GM21723 (cell line): ENCODE data around the gene SLC12A9.
"Not testable (repeated sequence)": the region's sequence is repeated elsewhere in the genome, so short reads cannot be mapped to it uniquely, and the experiment has no call there.

ENCODE experiments used
- ATAC-seq: cut with Tn5 transposase; IDR thresholded peaks from one replicate; pipeline ENCODE4 v1.9.1; 2021; ENCODE audit warnings: mild to moderate bottlenecking, moderate library complexity; ENCODE audit not compliant: unreplicated experiment

The SLC12A9 gene

GRCh38 chr7:100894860-100895700 is 42.6 kb downstream of the SLC12A9 start:
- no peak for ATAC-seq

GRCh38 chr7:100895701-100895955 is 43.1 kb downstream of the SLC12A9 start, which contains the start of gene ACHE:
Gene ACHE (minus strand): TSS chr7:100895888. CDS start chr7:100894232, 1,656 bp downstream.
- no peak for ATAC-seq

GRCh38 chr7:100895956-100896731 is 43.6 kb downstream of the SLC12A9 start:
- ATAC-seq, result no peak

DNA sequence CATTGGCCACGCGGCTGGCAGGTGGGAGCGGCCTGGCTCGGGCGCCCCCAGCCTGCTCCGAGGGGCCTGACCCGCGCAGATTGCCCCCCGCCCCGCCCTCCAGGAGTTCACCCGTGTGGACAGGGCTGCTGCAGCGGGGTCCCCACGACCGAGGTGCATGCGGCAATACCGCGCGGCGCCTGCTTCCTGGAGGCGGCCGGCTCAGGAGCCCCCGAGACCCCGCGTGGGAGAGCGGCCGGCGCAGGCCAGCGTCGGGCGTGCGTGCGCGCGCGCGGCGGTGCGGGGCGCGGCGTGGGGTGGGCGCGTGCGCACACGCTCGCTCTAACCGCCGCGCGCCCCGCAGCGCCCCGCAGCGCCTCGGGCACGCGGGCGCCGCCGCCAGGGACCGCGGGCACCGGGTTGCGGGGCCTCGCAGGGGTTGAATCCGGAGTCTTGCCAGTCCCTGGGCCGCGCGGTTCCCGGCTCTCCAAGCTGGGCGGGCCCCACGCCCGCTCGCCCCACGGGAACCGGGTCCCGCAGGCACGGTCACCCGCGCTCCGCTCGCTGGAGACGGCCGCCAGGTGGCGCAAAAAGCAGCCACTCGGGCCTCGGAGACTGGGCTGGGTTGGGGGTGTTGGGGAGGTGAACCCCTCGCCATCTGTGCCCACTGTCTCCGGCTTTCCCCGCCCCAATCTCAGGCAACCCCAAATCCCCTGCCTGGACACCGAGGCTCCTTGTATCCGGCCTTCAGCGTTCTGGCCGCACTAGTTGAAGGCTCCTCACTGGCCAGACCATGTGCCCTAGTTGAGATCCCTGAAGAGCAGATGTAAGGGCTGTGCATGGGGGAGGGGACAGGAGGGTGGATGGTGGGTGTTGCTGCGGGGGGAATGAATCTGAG is 44.5 kb downstream of the SLC12A9 start:
- no peak for ATAC-seq

DNA sequence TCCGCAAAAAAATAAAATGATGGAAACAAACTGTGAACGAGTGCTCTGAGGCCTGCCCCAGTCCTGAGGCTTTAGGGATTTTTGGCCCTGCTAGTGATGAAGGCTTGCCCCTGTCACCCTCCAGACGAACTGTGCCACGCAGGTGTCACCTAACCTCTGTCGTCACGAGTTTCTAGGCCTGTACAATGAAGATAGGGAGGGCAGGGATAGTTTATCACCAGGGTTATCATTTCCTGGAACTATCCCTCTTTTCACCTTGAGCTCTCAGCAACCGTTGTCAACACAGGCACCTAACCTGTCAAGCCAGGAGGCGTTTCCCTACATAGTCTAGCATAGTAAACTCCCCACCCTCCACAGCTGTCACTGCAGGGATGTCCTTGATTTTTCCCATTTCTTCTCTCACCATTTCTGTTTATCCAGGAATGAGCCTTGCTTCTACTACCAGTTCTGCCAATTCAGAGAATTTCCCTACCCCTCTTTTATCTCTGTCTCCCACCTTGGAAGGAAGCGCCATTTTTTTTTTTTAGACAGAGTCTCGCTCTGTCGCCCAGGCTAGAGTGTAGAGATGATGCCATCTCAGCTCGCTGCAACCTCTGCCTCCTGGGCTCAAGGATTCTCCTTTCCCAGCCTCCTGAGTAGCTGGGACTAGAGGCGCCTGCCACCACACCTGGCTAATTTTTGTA is 45.4 kb downstream of the SLC12A9 start:
- no peak for ATAC-seq

DNA sequence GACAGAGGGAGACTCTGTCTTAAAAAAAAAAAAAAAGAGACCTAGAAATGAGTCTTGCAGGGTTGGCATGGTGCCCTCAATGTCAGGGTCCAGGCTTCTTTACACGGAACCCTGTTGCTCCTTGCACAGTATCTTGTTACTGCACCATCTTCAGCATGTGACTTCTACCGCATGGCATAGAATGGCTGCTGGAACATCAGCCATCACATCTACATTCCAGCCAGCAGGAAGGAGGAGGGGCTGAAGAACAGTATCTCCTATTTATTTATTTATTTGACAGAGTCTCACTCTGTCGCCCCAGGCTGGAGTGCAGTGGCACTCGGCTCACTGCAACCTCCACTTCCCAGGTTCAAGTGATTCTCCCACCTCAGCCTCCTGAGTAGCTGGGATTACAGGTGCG is 46.9 kb downstream of the SLC12A9 start:
- ATAC-seq, result no peak

DNA sequence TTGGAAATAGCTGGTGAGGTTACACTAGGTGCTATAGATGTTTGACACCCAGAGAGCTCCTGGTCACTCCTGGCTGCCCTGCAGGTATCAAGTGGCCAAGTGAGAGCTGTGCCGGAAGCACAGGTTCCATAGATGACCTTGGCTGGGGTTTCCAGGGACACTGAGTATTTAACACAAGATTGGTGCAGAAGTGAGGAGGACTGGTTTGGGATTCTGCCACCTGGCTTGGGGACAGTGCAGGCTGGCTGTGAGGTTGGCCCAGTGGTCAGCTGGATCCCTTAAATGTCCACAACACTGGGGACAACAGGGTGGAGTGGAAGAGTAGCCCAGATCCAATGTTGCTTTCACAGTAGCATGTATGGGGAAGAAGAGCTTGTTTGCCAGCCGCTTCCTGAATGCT is 48.5 kb downstream of the SLC12A9 start:
- ATAC-seq, result no peak

- no peak for ATAC-seq
Observed at GRCh38 chr7:100901921-100902332, 49.4 kb downstream of the SLC12A9 start.

DNA sequence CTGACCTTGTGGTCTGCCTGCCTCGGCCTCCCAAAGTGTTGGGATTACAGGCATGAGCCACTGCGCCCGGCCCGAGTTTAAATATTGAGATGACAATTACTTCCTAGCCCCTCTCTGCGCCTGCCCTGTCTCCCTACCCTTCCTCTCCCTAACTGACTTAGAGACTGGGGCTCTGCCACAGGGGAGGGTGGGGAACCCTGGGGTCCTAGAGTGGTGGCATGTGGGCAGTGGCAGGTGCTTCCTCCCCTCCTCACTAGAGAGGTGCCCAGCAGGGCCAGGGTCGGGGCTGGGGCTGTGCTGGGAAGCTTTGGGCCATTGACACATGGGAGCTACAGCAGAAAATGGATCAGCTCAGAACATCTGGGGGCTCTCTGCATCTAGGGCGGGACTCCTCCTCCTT is 50.1 kb downstream of the SLC12A9 start:
- ATAC-seq, result no peak

DNA sequence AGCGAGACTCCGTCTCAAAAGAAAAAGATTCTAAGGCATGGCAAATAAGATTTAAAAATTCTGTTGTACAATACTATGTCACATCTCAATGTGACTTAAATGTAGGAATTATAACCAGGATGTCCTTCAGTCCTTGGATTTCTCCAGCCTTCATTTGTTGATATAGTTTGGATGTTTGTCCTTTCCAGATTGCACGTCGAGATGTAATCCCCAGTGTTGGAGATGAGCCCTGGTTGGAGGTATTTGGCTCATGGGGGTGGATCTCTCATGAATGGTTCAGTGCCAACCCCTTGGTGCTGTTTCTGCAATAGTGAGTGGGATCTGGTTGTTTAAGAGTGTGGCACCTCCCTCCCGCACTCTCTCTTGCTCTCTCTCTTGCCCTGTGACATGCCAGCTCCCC is 56.0 kb downstream of the SLC12A9 start:
- no peak for ATAC-seq

DNA sequence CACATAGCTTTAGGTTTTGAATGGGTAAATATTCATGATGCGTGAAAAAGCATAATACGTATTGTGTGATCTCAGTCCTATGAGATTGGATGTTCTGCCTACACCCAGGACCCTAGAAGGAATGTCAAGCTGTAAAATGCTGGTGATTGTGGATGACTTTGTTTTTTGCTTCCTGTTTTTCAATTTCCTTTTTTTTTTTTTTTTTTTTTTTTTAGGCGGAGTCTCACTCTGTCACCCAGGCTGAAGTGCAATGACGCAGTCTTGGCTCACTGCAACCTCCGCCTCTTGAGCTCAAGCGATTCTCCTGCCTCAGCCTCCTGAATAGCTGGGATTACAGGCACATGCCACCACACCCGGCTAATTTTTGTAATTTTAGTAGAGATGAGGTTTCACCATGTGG is 57.9 kb downstream of the SLC12A9 start:
- not testable (repeated sequence) for ATAC-seq

DNA sequence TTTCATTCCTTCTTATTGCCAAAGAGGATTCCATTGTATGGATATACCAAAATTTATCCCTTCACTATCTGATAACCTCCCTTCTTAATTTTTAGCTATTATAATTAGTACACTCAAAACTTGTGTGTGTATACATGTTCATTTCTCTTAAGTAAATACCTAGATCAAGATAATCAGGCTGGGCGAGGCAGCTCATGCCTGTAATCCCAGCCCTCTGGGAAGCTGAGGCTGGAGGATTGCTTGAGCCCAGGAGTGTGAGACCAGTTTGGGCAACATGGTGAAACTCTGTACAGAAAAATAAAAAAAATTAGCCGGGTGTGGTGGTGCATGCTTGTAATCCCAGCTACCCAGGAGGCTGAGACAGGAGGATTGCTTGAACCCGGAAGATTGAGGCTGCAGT is 59.0 kb downstream of the SLC12A9 start:
- ATAC-seq, result no peak

- no peak for ATAC-seq
Observed at GRCh38 chr7:100914208-100914878, 61.8 kb downstream of the SLC12A9 start.

DNA sequence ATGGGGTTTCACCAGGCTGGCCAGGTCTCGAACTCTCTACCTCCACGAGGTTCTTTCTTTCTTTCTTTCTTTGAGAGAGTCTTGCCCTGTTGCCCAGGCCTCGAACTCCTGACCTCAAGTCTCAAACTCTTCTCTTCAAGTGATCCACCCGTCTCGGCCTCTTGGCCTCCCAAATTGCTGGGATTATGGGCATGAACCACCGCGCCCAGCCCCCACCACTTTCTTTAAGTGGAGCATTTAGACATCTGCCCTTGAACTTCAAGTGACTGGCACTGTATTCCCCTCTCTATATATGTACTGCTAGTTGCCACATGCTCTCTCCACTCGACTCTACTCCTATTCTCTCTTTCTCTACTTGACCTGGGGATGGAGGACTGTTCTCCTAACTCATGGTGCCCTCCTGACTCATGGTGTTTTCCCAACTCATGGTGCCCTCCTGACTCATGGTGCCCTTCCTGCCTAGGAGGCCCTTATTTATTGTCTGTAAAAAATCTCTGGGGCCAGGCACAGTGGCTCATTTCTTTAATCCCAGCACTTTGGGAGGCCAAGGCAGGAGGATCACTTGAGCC is 62.5 kb downstream of the SLC12A9 start:
- ATAC-seq, result no peak
